Measurements from ENCODE around the gene YES1.

DNA sequence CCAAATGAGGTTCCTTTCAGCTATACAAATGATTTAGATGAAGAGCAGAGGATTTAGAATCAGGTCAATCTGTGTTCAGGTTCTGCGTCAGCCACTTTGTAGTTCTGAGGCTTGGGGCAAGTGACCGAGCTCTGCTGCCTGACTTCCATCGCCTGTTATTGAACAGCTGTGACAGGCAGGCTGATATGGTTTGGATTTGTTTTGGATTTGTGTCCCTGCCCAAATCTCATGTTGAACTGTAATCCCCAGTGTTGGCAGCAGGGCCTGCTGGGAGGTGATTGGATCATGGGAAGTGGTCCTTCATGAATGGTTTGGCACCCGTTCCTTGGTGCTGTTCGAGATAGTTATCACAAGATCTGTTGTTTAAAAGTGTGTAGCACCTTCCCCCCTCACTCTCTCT is 136.0 kb downstream of the YES1 start:
- TF ChIP-seq, protein P1, sequence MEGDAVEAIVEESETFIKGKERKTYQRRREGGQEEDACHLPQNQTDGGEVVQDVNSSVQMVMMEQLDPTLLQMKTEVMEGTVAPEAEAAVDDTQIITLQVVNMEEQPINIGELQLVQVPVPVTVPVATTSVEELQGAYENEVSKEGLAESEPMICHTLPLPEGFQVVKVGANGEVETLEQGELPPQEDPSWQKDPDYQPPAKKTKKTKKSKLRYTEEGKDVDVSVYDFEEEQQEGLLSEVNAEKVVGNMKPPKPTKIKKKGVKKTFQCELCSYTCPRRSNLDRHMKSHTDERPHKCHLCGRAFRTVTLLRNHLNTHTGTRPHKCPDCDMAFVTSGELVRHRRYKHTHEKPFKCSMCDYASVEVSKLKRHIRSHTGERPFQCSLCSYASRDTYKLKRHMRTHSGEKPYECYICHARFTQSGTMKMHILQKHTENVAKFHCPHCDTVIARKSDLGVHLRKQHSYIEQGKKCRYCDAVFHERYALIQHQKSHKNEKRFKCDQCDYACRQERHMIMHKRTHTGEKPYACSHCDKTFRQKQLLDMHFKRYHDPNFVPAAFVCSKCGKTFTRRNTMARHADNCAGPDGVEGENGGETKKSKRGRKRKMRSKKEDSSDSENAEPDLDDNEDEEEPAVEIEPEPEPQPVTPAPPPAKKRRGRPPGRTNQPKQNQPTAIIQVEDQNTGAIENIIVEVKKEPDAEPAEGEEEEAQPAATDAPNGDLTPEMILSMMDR (IDR thresholded peaks at IDR 0.05; ENCODE audit: low read length): no peak
- TF ChIP-seq EZH2 (optimal IDR thresholded peaks at IDR 0.05; ENCODE audit: low read depth, low read length): no peak

Measured in MM.1S (cell line).